HG02759 (cell line): ENCODE measurements around the gene PPM1N.

Experiments
- ATAC-seq: cut with Tn5 transposase; IDR thresholded peaks from one replicate; pipeline ENCODE4 v1.9.1; 2021; ENCODE audit warnings: mild to moderate bottlenecking, moderate library complexity; ENCODE audit not compliant: unreplicated experiment

Gene PPM1N

GRCh38 chr19:45526143-45526542, 27.9 kb downstream of the PPM1N start:
- no peak for ATAC-seq

GRCh38 chr19:45526971-45527370, 28.7 kb downstream of the PPM1N start:
- no peak for ATAC-seq

- no peak for ATAC-seq
Measured at GRCh38 chr19:45527731-45528130, 29.5 kb downstream of the PPM1N start.

GRCh38 chr19:45528149-45528743, 30.0 kb downstream of the PPM1N start:
- no peak for ATAC-seq

GRCh38 chr19:45528744-45529419, 30.6 kb downstream of the PPM1N start:
- no peak for ATAC-seq

GRCh38 chr19:45529420-45529785, 31.2 kb downstream of the PPM1N start:
- ATAC-seq: no peak

- ATAC-seq: no peak
Measured at GRCh38 chr19:45531349-45531748, 33.1 kb downstream of the PPM1N start.

GRCh38 chr19:45539459-45539858, 41.2 kb downstream of the PPM1N start:
- ATAC-seq: no peak

GRCh38 chr19:45542234-45542668, 44.0 kb downstream of the PPM1N start:
- ATAC-seq: no peak

- no peak for ATAC-seq
Measured at GRCh38 chr19:45547211-45547770, 49.0 kb downstream of the PPM1N start.

GRCh38 chr19:45547965-45548609, 49.8 kb downstream of the PPM1N start:
- no peak for ATAC-seq
